H1 (cell line): Measurements from ENCODE around the gene CYP2W1. TPM values are rescaled to one million over a fixed set of nuclear protein-coding genes. Genes with fewer than 3 reads are reported as not detected.

Source experiments
- ATF3 ChIP-seq: IDR thresholded peaks from 2 replicates; pipeline ENCODE4 v1.6.1; 2011; ENCODE audit warnings: low read depth, mild to moderate bottlenecking, low read length; ENCODE audit not compliant: insufficient read depth
- EGR1 ChIP-seq: IDR thresholded peaks from 2 replicates; pipeline ENCODE4 v1.6.1; 2011; ENCODE audit warnings: low read depth, low read length, borderline replicate concordance
- JUN ChIP-seq: IDR thresholded peaks from 2 replicates; pipeline ENCODE4 v1.6.1; 2011; ENCODE audit warnings: low read depth, mild to moderate bottlenecking, improper control_type of control experiment, low read length
- KDM4A ChIP-seq: IDR thresholded peaks from one replicate; pipeline ENCODE4 v1.7.1; 2012; ENCODE audit warnings: low read depth, mild to moderate bottlenecking, moderate library complexity, low read length, inconsistent platforms; ENCODE audit not compliant: severe bottlenecking
- MAX ChIP-seq: IDR thresholded peaks from 2 replicates; pipeline ENCODE4 v1.6.1; 2012; ENCODE audit warnings: inconsistent platforms
- POLR2A ChIP-seq, 2 experiments: IDR thresholded peaks; 1 replicate in 1 of 2; 2 replicates in 1 of 2; pipeline ENCODE4 v1.6.1; 2011; ENCODE audit warnings: low read depth in 2 of 2, low read length in 2 of 2, mild to moderate bottlenecking in 2 of 2; ENCODE audit errors: control extremely low read depth in 1 of 2
- TAF1 ChIP-seq: IDR thresholded peaks from 2 replicates; pipeline ENCODE4 v1.6.1; 2011; ENCODE audit warnings: mild to moderate bottlenecking, low read depth, low read length
- polyA plus RNA-seq, 7 experiments: library from polyadenylated mRNA; depleted of rRNA in 3 of 7; stranded (reverse) in 5 of 7; unstranded in 2 of 7; fragments of >200 nt in 5 of 7; fragments of 200-250 nt in 2 of 7; gene quantifications; 1 replicate in 5 of 7; 2 replicates in 1 of 7; 4 replicates in 1 of 7; pipeline versions ENCODE4 v1.2.1 to v1.2.3, GENCODE V29; 2011 to 2013; ENCODE audit warnings: missing spikeins in 2 of 7, mixed read lengths in 2 of 7
- total RNA-seq: library from RNA; stranded (reverse); fragmentation: NEBNext Ultra II Directional; extraction: Animal tissue kit (Norgen Biotek cat#: 25700); gene quantifications from 2 replicates; pipeline ENCODE4 v1.2.1, GENCODE V29; 2021

The CYP2W1 gene
- total and polyA plus RNA-seq, 2 of the 8 experiments (the other 6 are each of a cell fraction or from before 2014, with no cell fraction given) = not detected

GRCh38 chr7:1028044-1028770 lies 45.2 kb downstream of the CYP2W1 start (continued):
- TF ChIP-seq MAX (peak; percentile 81), EGR1 (peak; percentile 91), KDM4A (peak; percentile 68), POLR2A (IDR thresholded peaks at IDR 0.05; ENCODE audit: control extremely low read depth in 1 of 2, low read depth in 2 of 2, low read length in 2 of 2) (peak in 1 of 2 experiments; percentile 61; a peak in 2 of 3 replicates), ATF3 (no peak), TAF1 (peak; percentile 64), JUN (peak; percentile 66; the same call in 1 of the 2 replicates)
